Mesenchymal stem cell (in vitro differentiated cells and primary cell): ENCODE measurements around the gene ATP2B1.
A peak's percentile ranks its signal among the peaks of the same experiment; 100 is the strongest.
"Not testable (repeated sequence)": the region's sequence is repeated elsewhere in the genome, so short reads cannot be mapped to it uniquely, and the experiment has no call there.

Experiments
- DNase-seq: peaks from one replicate; pipeline ENCODE4 v3.0.0-alpha.2; 2013
- H2AFZ ChIP-seq: one replicate; pipeline ENCODE4 v1.6.1; 2013; ENCODE audit warnings: low read depth, mild to moderate bottlenecking, control low read depth, inconsistent platforms, low read length, moderate library complexity
- H2AK5ac ChIP-seq: 2 replicates; pipeline ENCODE4 v1.6.1; 2013; ENCODE audit warnings: low read length, moderate library complexity, mild to moderate bottlenecking, inconsistent platforms; ENCODE audit not compliant: severe bottlenecking
- H2BK120ac ChIP-seq: one replicate; pipeline ENCODE4 v1.6.1; 2013; ENCODE audit warnings: low read depth, mild to moderate bottlenecking, inconsistent platforms, low read length, moderate library complexity
- H2BK12ac ChIP-seq, 2 experiments: one replicate each; pipeline ENCODE4 v1.6.1; 2013; ENCODE audit warnings: inconsistent platforms in 2 of 2, low read length in 2 of 2, mild to moderate bottlenecking in 2 of 2, moderate library complexity in 2 of 2, control low read depth in 1 of 2
- H2BK15ac ChIP-seq: one replicate; pipeline ENCODE4 v1.6.1; 2013; ENCODE audit warnings: mild to moderate bottlenecking, low read depth, inconsistent platforms; ENCODE audit not compliant: poor library complexity, severe bottlenecking
- H2BK5ac ChIP-seq: 2 replicates; pipeline ENCODE4 v1.6.1; 2013; ENCODE audit warnings: low read depth, mild to moderate bottlenecking, low read length, control low read depth, inconsistent platforms; ENCODE audit not compliant: poor library complexity, severe bottlenecking
- H3K14ac ChIP-seq, 2 experiments: one replicate each; pipeline ENCODE4 v1.6.1; 2013; ENCODE audit warnings: inconsistent platforms in 2 of 2, low read length in 2 of 2, control low read depth in 1 of 2, mild to moderate bottlenecking in 1 of 2, moderate library complexity in 1 of 2
- H3K18ac ChIP-seq, 2 experiments: one replicate each; pipeline ENCODE4 v1.6.1; 2013; ENCODE audit warnings: inconsistent platforms in 2 of 2, low read length in 2 of 2, control low read depth in 1 of 2, low read depth in 1 of 2, mild to moderate bottlenecking in 1 of 2
- H3K23ac ChIP-seq, 2 experiments: one replicate each; pipeline ENCODE4 v1.6.1; 2013; ENCODE audit warnings: inconsistent platforms in 2 of 2, low read length in 2 of 2, mild to moderate bottlenecking in 2 of 2, moderate library complexity in 2 of 2, control low read depth in 1 of 2
- H3K27ac ChIP-seq: 2 replicates; pipeline ENCODE4 v1.5.1; 2013; ENCODE audit warnings: mild to moderate bottlenecking, moderate library complexity, low read length, control low read depth, inconsistent platforms; ENCODE audit not compliant: poor library complexity, severe bottlenecking
- H3K27me3 ChIP-seq, 2 experiments: 2 replicates each; pipeline versions ENCODE4 v1.6.1 to v1.7.0; 2013; ENCODE audit warnings: low read length in 2 of 2, mild to moderate bottlenecking in 2 of 2, moderate library complexity in 2 of 2, control low read depth in 1 of 2, inconsistent platforms in 1 of 2; ENCODE audit not compliant: control insufficient read depth in 1 of 2, insufficient read depth in 1 of 2
- H3K36me3 ChIP-seq, 2 experiments: 2 replicates each; pipeline versions ENCODE4 v1.6.1 to v1.7.0; 2013; ENCODE audit warnings: low read length in 2 of 2, control low read depth in 1 of 2, inconsistent platforms in 1 of 2, low read depth in 1 of 2, mild to moderate bottlenecking in 1 of 2; ENCODE audit not compliant: insufficient read depth in 2 of 2, control insufficient read depth in 1 of 2
- H3K4ac ChIP-seq, 2 experiments: one replicate each; pipeline ENCODE4 v1.6.1; 2013; ENCODE audit warnings: inconsistent platforms in 2 of 2, low read length in 2 of 2, mild to moderate bottlenecking in 2 of 2, moderate library complexity in 2 of 2, control low read depth in 1 of 2, low read depth in 1 of 2
- H3K4me1 ChIP-seq: 2 replicates; pipeline ENCODE4 v1.6.1; 2013; ENCODE audit warnings: low read depth, low read length, control low read depth; ENCODE audit not compliant: control insufficient read depth, insufficient read depth
- H3K4me2 ChIP-seq: 2 replicates; pipeline ENCODE4 v1.6.1; 2013; ENCODE audit warnings: low read length, mild to moderate bottlenecking, inconsistent platforms; ENCODE audit not compliant: poor library complexity, severe bottlenecking
- H3K4me3 ChIP-seq, 2 experiments: 2 replicates each; pipeline versions ENCODE4 v1.5.1 to v1.7.0; 2013; ENCODE audit warnings: low read length in 2 of 2, mild to moderate bottlenecking in 2 of 2, control low read depth in 1 of 2, low read depth in 1 of 2; ENCODE audit not compliant: insufficient read depth in 1 of 2
- H3K79me1 ChIP-seq: replicated peaks from 2 replicates; pipeline ENCODE4 v1.6.1; 2013; ENCODE audit warnings: mild to moderate bottlenecking, control low read depth, low read length, inconsistent platforms; ENCODE audit not compliant: poor library complexity, severe bottlenecking
- H3K9ac ChIP-seq: 2 replicates; pipeline ENCODE4 v1.7.0; 2013; ENCODE audit warnings: mild to moderate bottlenecking, low read length, moderate library complexity
- H3K9me3 ChIP-seq: 2 replicates; pipeline ENCODE4 v1.7.0; 2013; ENCODE audit warnings: mild to moderate bottlenecking, low read length; ENCODE audit not compliant: control insufficient read depth
- H4K8ac ChIP-seq: one replicate; pipeline ENCODE4 v1.6.1; 2013; ENCODE audit warnings: inconsistent platforms, mild to moderate bottlenecking, low read length, moderate library complexity
- H4K91ac ChIP-seq: one replicate; pipeline ENCODE4 v1.6.1; 2013; ENCODE audit warnings: mild to moderate bottlenecking, low read length, inconsistent platforms
- WGBS: methylation state at CpG from one replicate; pipeline ENCODE4 v1.1.7; 2013; ENCODE audit warnings: mixed read lengths; 5-methylcytosine and 5-hydroxymethylcytosine counted together

Gene ATP2B1

GRCh38 chr12:89701606-89702206 is 6.9 kb downstream of the ATP2B1 start:
- H3K79me1 ChIP-seq: peaks cover 6% of the 10 kb centered on the region
- no peak overlapping the region for H4K8ac ChIP-seq
- no peak overlapping the region for H4K91ac ChIP-seq
- no peak overlapping the region for H3K27ac ChIP-seq
- no peak overlapping the region for H2BK120ac ChIP-seq
- H3K9ac ChIP-seq: peak overlapping the region; percentile 21
- H3K18ac ChIP-seq: no peak overlapping the region
- H3K14ac ChIP-seq: no peak overlapping the region
- 95% methylated on average over 3 of the region's 3 CpGs for WGBS
- no peak overlapping the region for H3K4me3 ChIP-seq
- no peak overlapping the region for H2AFZ ChIP-seq
- H3K4me1 ChIP-seq: peaks cover 2% of the 10 kb centered on the region
- no peak overlapping the region for H3K23ac ChIP-seq
- H2BK12ac ChIP-seq: no peak overlapping the region
- no peak overlapping the region for H3K4ac ChIP-seq
- no peaks in the 10 kb centered on the region for H3K9me3 ChIP-seq
- no peak overlapping the region for H2BK5ac ChIP-seq
- DNase-seq: no peak
- H3K36me3 ChIP-seq: peaks cover 0 to 4% of the 10 kb centered on the region in 2 experiments
- no peak overlapping the region for H2BK15ac ChIP-seq
- no peaks in the 10 kb centered on the region for H3K27me3 ChIP-seq
- no peak overlapping the region for H3K4me2 ChIP-seq
- no peak overlapping the region for H2AK5ac ChIP-seq

- Histone ChIP-seq H3K27me3 (no peaks in the 10 kb centered on the region), H2AFZ (no peak overlapping the region), H3K27ac (no peak overlapping the region), H3K4ac (no peak overlapping the region), H2BK120ac (no peak overlapping the region), H3K79me1 (peaks cover 8% of the 10 kb centered on the region), H3K4me2 (no peak overlapping the region), H2AK5ac (no peak overlapping the region), H4K91ac (no peak overlapping the region), H3K18ac (no peak overlapping the region), H3K9ac (no peak overlapping the region), H3K36me3 (peaks cover 0 to 4% of the 10 kb centered on the region in 2 experiments), H4K8ac (no peak overlapping the region), H3K4me3 (no peak overlapping the region), H2BK15ac (no peak overlapping the region), H3K14ac (no peak overlapping the region), H2BK12ac (no peak overlapping the region), H3K4me1 (peaks cover 2% of the 10 kb centered on the region), H2BK5ac (no peak overlapping the region), H3K9me3 (no peaks in the 10 kb centered on the region), H3K23ac (no peak overlapping the region)
- WGBS: 87% methylated on average over 2 of the region's 4 CpGs
- DNase-seq: peak; percentile 23
Observed at GRCh38 chr12:89700191-89700810, 8.3 kb downstream of the ATP2B1 start.

DNA sequence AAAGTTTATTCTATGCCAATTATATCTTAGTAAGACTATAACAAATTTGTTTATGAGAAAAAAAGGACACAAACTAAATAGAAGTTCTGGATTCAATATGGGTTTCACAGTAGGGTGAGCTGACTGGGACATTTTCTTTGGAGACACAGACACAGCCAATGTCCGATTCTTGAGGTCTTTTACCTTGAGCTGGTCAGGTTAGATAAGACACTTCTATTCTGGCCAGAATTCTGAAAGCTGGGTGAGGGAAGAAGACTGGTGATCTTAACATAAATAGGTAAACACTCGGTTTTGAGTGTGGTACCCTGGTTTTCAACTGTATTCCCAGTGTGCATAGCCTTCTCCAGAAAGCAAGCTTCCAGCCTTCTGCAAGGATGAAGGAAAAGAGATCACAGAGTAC is 10.0 kb downstream of the ATP2B1 start:
- H3K79me1 ChIP-seq: peaks cover 13% of the 10 kb centered on the region
- no peak overlapping the region for H3K4me3 ChIP-seq
- no peak overlapping the region for H3K18ac ChIP-seq
- 92% methylated on average over 2 of the region's 2 CpGs for WGBS
- peaks cover 0 to 4% of the 10 kb centered on the region in 2 experiments for H3K36me3 ChIP-seq
- H4K8ac ChIP-seq: no peak overlapping the region
- H3K14ac ChIP-seq: no peak overlapping the region
- H3K4me1 ChIP-seq: peaks cover 6% of the 10 kb centered on the region
- no peak overlapping the region for H4K91ac ChIP-seq
- no peaks in the 10 kb centered on the region for H3K27me3 ChIP-seq
- no peak overlapping the region for H3K4ac ChIP-seq
- no peaks in the 10 kb centered on the region for H3K9me3 ChIP-seq
- no peak overlapping the region for H2BK120ac ChIP-seq
- H2BK5ac ChIP-seq: no peak overlapping the region
- no peak overlapping the region for H3K4me2 ChIP-seq
- H2BK12ac ChIP-seq: no peak overlapping the region
- H2AFZ ChIP-seq: no peak overlapping the region
- no peak overlapping the region for H3K9ac ChIP-seq
- H3K27ac ChIP-seq: no peak overlapping the region
- no peak overlapping the region for H2AK5ac ChIP-seq
- no peak for DNase-seq
- H2BK15ac ChIP-seq: no peak overlapping the region
- H3K23ac ChIP-seq: no peak overlapping the region

GRCh38 chr12:89697728-89698127 is 10.9 kb downstream of the ATP2B1 start:
- H2BK5ac ChIP-seq, H2BK120ac ChIP-seq, H3K36me3 ChIP-seq, H4K8ac ChIP-seq, H3K23ac ChIP-seq, H3K4me3 ChIP-seq, H3K14ac ChIP-seq, H3K9ac ChIP-seq, H2AFZ ChIP-seq, H3K18ac ChIP-seq, DNase-seq, H2BK12ac ChIP-seq, H3K4ac ChIP-seq, H2AK5ac ChIP-seq, H3K9me3 ChIP-seq, H4K91ac ChIP-seq, H3K4me2 ChIP-seq, H2BK15ac ChIP-seq, H3K27me3 ChIP-seq, H3K27ac ChIP-seq, H3K4me1 ChIP-seq: not testable (repeated sequence)
- 99% methylated on average over 10 of the region's 10 CpGs for WGBS
- peaks cover 13% of the 10 kb centered on the region for H3K79me1 ChIP-seq
